HepG2 (cell line): ENCODE measurements around the gene NUP54.

Experiments
- ATF3 ChIP-seq: sonication (generic); formaldehyde crosslinking; IDR thresholded peaks from 2 replicates; pipeline ENCODE4 v1.4.0; 2020; ENCODE audit warnings: missing genetic modification reagents
- ELF4 ChIP-seq: sonication (generic); formaldehyde crosslinking; IDR thresholded peaks from 2 replicates; pipeline ENCODE4 v1.5.0; 2020; ENCODE audit warnings: missing genetic modification reagents, mild to moderate bottlenecking, moderate library complexity, borderline replicate concordance
- FOXK2 ChIP-seq: fragments of 450-650 bp; IDR thresholded peaks from 2 replicates; pipeline ENCODE4 v1.6.1; 2016
- HMGXB4 ChIP-seq, 2 experiments: sonication (generic) in 1 of 2; formaldehyde crosslinking in 1 of 2; IDR thresholded peaks; 2 replicates each; pipeline versions ENCODE4 v1.4.0 to v1.6.1; 2018 to 2020; ENCODE audit warnings: missing genetic modification reagents in 2 of 2, borderline replicate concordance in 1 of 2, low read depth in 1 of 2, mild to moderate bottlenecking in 1 of 2, missing biosample characterization in 1 of 2
- POLR2AphosphoS5 ChIP-seq: IDR thresholded peaks from 2 replicates; pipeline ENCODE4 v1.6.1; 2012; ENCODE audit warnings: low read depth, low read length
- SIN3B ChIP-seq: fragments of 150-350 bp; IDR thresholded peaks from 2 replicates; pipeline ENCODE4 v1.6.1; 2014; ENCODE audit warnings: low read length
- ZNF441 ChIP-seq: sonication (generic); formaldehyde crosslinking; IDR thresholded peaks from 2 replicates; pipeline ENCODE4 v1.7.0; 2021; ENCODE audit warnings: missing genetic modification reagents, borderline replicate concordance
- TF ChIP-seq, protein P1 (sequence below): sonication (generic); formaldehyde crosslinking; IDR thresholded peaks from 2 replicates; pipeline ENCODE4 v1.5.0; 2020; ENCODE audit warnings: mild to moderate bottlenecking, missing genetic modification reagents, moderate library complexity

GRCh38 chr4:76168688-76169087 lies 20.5 kb upstream of the NUP54 start:
- TF ChIP-seq POLR2AphosphoS5 (no peak), SIN3B (no peak), ELF4 (CRISPR knock-in tag) (no peak), ZNF441 (CRISPR knock-in tag) (no peak), FOXK2 (no peak), ATF3 (CRISPR knock-in tag) (no peak), HMGXB4 (CRISPR knock-in tag; IDR thresholded peaks at IDR 0.05; ENCODE audit: borderline replicate concordance in 1 of 2, low read depth in 1 of 2) (no peak)
- TF ChIP-seq, protein P1, sequence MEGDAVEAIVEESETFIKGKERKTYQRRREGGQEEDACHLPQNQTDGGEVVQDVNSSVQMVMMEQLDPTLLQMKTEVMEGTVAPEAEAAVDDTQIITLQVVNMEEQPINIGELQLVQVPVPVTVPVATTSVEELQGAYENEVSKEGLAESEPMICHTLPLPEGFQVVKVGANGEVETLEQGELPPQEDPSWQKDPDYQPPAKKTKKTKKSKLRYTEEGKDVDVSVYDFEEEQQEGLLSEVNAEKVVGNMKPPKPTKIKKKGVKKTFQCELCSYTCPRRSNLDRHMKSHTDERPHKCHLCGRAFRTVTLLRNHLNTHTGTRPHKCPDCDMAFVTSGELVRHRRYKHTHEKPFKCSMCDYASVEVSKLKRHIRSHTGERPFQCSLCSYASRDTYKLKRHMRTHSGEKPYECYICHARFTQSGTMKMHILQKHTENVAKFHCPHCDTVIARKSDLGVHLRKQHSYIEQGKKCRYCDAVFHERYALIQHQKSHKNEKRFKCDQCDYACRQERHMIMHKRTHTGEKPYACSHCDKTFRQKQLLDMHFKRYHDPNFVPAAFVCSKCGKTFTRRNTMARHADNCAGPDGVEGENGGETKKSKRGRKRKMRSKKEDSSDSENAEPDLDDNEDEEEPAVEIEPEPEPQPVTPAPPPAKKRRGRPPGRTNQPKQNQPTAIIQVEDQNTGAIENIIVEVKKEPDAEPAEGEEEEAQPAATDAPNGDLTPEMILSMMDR (CRISPR knock-in tag), result no peak
